NOMO-1 (cell line): ENCODE data around the gene FAM107B.
A peak's percentile ranks its signal among the peaks of the same experiment; 100 is the strongest.

Source experiments
- DNase-seq, 2 experiments: peaks; one replicate each; lab custom pipeline; 2025; ENCODE audit not compliant: unreplicated experiment in 2 of 2; lab: John Stamatoyannopoulos, UW

FAM107B gene

DNA sequence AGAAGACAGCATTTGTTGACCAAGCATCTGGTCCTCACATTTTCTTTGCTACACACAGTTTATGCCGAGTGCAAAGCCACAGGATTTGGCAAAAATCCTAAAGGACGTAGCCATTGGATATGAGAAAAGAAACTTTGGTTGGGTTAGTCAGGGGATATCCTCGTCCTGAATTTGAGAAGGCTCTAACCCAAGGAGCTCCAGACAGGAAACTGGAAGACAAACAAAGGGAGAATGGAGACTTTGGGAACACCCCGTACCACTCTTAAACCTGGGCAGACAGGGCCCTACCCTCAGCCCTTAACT lies 297.3 kb downstream of the FAM107B start:
- DNase-seq: no peak

- no peak for DNase-seq
These were observed 297.9 kb downstream of the FAM107B start for GRCh38 chr10:14476641-14477407.

DNA sequence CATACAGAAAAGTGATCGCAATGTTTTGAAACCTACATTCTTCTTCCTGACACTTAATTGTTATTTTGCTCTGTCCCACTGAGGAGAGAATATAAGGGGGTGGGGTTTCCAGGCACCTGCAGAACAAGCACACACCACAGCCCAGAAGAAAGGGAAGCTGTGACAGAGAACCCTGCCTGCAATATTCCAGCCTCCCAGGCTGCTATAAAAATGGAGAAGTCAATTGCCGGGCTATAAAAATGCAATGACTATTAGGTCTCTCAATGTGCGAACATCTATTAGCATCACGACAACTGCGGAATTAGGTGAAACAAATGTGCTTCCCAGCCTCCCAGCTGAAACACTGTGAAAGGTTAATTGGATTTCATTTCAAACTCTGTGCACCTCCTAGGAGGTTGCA lies 298.7 kb downstream of the FAM107B start:
- DNase-seq: peak in 1 of 2 experiments; percentile 27

DNA sequence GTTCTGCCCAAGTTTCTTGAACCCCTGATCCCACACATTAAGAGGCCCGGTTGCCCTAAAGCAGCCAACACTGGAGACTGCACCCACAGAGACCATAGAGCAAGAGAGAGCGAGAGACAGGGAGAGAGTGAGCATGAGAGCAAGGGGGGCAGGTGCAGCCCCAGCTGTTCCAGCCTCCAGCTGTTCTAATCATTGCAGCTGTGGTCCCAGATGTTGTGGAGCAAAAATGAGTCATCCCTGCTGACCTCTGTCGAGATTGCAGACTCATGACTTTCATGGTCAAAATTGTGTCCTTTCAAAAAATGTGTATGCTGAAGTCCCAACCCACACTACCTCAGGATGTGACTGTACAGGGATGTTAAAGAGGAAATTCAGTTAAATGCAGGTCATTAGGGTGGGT lies 300.0 kb downstream of the FAM107B start:
- no peak for DNase-seq

GRCh38 chr10:14470920-14471319 lies 303.8 kb downstream of the FAM107B start:
- no peak for DNase-seq

DNA sequence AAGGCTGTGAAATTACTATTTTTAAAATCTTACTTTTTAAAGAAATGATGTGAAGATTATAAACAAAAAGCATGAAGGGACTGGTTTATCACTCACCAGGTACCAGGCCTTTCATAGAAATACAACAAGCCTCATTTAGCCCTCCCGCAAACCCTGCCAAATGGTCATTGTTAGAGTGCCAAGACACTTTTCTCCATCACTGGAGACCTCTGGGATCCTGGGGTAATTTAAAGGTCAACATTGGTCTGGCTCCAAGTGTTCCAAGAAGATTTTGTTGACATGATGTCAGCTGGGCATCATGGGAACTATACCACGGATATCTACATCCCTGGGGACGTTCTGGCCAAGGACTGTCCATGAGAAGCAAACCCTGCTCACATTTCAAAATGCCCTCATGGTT lies 306.0 kb downstream of the FAM107B start:
- DNase-seq: no peak
